Measurements from ENCODE around the gene TBX10.
"Not testable (repeated sequence)": the region's sequence is repeated elsewhere in the genome, so short reads cannot be mapped to it uniquely, and the experiment has no call there.

Gene TBX10

DNA sequence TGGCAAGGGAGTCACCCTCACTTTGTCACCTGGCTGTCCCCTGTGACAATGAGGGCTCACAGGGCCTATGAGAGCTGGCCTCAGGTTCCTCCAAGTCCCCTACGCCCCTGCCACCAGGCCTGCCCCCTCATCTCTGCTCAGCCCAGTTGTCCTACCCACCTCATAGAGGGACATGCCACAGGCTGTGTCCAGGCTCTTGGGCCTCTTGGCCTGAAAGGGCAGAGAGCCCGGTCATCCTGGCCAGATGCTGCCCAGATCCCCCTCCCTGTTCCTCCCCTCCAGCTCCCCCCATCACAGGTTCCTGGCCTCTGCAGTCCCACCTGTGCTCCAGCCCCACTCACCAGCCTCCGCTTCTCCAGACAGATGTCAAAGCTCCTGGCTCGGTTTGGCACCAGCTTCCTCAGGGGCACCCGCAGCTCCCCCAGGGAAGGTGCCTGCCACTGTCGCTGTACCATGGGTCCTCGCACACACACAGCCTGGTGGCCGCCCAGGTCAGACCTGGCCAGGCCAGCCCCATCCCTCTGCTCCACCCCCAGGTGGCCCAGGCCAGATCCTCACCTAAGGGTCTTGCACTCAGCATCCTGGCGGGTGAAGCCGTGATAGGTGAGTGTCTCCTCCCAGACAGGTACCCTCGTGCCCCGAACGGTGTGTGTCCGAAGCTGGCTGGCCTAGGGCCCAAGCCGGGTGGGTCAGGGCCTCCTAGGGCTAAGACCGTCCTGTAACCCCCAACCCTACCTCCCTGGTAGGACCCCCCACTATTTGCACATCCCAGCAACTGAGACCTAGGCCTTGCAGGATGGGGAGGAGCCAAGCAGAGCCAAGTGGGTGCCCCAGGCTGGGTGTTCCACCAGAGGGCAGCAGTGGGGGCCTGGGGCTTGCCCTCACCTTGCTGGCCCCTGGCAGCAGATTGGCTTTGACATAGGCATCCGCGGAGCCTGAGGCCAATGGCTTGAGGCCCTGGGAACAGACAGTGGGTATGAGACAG, 24.5 kb downstream of the TBX10 start:
- no peak for DNase-seq

DNA sequence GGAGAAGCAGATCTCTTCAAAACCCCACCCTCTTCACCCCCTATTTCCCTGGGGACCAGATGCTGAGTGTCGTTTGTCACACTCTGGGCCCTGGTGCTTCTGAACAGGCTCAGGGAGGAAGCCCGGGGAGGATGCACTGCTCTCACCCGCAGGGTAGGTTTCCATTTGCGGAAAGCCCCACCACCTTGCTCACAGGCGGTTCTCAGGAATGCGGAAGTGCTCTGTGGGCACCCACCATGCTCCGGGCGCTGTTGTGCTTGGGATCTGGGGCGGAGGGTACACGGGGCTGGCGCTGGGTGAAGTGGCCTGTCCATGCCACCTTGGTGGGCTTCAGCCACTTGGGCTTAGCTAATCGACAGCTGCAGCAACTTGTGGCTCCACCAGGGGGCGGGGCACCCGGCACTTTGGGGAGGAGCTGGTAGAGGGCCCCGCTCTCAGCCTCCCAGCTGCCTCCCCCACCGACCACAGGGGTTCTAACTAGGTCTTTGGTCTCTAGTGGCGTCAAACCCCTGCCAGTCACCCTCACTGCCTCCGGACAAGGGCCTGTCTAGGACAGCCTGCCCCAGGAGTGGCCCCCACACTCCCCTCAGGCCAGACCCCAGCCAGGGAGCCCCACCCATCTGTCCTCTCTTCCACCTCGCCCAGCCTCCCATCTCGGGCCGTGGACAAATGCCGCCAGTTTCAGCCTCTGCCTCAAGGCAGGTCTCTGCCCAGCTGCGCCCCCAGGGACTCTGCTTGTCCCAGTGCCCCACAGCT, 25.4 kb downstream of the TBX10 start:
- peak; percentile 82 for DNase-seq

DNA sequence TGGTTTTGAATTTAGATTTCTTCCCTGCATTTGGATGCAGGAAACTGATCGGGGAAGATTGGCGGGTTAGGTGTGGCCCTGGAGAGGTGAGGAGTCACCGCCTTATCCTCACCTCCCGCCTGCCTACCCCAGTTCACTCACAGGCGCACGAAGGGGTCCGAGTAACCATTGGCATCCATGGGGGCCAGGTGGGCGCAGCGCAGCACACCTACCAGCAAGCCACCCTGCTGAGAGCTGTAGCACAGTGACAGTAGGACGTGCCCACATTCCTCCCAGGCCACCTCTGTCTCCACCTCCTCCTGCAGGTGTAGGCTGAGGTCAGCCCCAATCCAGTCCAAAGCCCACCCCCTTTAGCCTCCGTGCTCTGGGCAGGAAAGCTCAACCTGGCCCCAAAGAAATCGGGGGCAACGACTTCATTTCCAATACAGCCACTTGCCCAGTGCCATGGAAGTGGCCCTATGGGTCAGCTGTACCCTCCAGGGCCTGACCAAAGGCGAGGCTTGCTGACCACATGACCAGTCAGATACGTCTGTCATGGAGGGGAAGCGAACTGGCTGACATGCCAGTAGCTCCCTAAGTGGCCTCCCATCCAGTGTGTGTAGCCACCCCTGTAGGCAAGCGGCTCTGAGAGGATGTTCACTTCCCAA, 26.1 kb downstream of the TBX10 start:
- DNase-seq: no peak

DNA sequence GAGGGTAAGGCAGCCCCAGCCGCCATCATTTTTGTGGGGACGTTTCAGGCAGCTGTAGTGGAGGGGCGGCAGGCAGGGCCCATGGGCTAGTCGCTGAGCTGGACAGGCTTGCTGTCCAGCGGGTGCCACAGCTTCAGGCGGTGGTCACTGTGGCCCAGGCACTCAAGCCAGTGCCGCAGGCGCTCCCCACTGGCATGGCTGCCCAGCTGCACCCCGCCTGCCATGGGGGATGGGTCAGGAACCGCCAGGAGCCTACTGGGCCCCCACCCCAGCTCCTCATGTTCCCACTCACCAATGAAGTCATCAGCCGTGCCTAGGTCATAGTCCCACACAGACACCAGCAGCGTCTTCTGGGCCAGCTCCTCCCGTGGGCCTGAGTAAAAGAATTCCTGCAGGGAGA, 26.8 kb downstream of the TBX10 start:
- no peak for DNase-seq

DNA sequence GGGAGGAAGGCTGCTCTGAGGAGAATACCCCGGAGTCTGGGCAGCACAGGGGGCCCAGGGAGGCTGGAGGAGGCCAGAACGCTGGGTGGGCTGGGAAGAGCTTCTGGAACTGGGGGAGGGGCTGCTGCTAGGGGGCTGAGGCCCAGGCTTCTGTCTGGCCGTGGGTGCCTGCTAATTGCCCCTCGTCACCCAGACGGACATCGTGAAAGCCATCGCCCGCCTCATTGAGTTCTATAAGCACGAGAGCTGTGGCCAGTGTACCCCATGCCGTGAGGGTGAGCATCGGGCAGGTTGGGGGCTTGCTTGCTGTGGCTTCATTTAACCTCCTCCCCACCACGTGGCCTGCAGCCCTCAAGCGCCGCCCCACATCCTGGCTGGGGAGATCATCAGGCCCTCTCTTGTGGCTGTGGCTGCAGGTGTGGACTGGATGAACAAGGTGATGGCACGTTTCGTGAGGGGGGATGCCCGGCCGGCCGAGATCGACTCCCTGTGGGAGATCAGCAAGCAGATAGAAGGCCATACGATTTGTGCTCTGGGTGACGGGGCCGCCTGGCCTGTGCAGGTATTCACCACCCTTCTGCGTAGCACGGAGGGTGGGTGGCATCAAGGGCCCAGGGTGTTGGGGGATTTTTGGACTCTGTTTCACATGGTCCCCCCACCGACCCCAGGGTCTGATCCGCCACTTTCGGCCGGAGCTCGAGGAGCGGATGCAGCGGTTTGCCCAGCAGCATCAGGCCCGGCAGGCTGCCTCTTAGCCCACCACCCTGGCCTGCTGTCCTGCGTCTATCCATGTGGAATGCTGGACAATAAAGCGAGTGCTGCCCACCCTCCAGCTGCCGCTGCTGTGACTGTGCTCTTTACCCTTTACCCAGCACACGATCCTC, 27.6 kb downstream of the TBX10 start:
- DNase-seq: no peak

DNA sequence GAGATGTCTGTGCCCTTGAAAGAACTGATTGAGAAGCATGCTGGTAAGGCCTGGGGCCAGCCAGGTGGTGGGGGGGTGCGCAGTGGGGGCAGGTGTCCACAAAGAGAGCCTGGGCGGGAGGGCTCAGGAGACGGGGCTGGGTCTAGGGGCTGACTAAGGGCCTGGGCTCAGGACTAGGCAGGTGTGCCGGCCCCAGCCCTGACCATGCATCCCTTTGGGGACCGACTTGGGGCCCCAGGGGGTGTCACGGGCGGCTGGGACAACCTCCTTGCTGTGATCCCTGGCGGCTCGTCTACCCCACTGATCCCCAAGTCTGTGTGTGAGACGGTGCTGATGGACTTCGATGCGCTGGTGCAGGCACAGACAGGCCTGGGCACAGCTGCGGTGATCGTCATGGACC, 28.4 kb downstream of the TBX10 start:
- no peak for DNase-seq

DNA sequence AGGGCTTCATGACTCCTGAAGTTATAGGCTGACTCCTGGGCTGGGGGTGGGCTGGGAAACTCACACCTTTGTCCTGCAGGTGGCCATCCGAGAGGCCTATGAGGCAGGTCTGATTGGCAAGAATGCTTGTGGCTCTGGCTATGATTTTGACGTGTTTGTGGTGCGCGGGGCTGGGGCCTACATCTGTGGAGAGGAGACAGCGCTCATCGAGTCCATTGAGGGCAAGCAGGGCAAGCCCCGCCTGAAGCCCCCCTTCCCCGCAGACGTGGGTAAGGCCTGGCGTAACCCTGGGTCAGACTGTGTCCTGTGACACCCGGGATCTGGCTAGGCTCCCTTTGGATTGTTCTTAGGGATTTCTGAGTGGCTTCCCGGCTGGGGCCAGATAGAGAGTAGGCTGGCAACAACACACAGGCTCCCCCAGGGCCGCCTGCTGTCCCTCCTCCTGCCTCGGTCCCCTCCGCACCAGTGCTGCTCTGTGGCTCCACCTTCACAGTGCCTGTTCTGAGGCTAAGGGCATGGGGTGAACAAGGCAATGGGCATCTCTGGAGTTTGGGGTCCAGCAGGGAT, 29.2 kb downstream of the TBX10 start:
- no peak for DNase-seq

DNA sequence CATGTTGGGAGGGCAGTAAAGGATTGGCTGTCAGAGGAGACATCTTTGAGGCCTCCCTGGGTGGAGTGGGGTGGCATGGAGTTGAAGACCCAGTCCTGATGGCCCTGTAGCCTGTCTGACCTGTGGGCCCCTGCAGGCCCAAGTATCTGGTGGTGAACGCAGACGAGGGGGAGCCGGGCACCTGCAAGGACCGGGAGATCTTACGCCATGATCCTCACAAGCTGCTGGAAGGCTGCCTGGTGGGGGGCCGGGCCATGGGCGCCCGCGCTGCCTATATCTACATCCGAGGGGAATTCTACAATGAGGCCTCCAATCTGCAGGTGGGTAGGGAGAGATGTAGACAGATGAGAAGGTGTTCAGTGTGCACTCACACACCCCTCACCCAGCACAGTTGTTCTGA, 30.2 kb downstream of the TBX10 start:
- no peak for DNase-seq

DNA sequence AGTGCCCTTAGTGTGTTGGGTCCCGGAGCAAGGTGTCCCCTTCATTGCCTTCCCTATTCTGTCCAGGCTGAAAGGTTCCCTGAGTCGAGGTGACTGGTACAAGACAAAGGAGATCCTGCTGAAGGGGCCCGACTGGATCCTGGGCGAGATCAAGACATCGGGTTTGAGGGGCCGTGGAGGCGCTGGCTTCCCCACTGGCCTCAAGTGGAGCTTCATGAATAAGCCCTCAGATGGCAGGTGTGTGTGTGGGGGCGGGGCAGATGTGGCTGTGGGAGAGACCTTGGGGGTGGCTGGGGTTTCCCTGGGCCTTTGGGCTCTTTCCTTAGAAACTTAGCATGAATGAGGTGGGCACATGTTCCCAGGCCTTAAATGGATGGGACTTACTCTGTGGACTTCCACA, 31.1 kb downstream of the TBX10 start:
- DNase-seq: no peak

DNA sequence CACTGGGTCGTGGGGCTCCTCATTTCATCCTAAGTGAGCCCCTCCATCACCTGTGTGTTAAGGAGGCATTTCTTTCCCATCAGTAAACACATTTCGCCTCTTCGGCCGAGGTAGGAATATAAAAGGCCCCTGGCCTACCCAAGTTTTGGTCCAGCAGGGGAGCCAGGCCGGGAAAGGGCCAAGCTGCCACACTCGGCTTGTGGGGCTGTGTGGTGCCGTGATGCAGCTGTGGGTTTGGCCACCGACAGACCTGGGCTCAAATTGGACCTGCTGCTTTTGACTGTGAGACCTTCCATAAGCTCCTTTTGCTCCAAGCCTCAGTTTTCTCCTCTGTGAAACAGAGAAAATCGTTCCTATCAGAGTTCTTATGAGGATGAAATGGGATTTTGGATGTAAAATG, 32.1 kb downstream of the TBX10 start:
- no peak for DNase-seq

DNA sequence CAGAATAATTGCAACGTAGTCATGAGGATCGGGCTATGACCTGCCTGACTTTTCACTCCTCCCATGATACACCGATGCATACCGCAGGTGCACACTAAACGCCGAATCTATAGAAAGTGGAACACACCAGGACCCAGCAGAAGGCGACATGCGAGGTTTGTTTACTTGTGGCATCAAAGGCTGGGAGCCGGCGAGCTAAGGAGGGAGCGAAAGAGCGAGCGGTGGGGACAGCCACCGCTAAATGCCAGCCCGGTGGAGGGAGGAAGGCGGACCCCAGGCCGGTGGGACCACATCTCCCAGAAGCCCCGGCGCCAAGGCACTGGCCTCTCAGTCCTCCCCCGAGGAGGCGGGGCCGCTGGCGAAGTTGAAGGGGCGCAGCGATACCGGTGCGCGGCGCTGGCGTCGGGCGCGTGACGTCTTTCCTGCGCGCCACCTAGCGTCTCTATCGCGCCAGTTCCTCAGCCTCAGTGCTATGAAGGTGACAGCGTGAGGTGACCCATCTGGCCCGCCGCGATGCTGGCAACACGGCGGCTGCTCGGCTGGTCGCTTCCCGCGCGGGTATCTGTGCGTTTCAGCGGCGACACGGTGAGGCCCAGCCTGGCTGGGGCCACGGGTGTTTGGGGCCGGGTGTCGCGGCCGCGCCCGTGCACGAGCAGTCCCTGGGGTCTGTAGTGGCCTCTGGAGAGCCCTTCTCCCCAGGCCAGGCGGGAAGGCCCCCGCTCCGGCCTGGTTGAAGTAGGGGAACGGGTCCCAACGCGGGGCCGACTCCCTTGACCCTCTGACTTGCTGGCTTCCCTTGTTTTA, 32.9 kb downstream of the TBX10 start, which contains the start of gene NDUFV1:
Gene NDUFV1 (plus strand): TSS at position 445 of the 804 bp plus-strand sequence. CDS start 69 bp downstream, at position 514.
- peak; percentile 99 for DNase-seq

DNA sequence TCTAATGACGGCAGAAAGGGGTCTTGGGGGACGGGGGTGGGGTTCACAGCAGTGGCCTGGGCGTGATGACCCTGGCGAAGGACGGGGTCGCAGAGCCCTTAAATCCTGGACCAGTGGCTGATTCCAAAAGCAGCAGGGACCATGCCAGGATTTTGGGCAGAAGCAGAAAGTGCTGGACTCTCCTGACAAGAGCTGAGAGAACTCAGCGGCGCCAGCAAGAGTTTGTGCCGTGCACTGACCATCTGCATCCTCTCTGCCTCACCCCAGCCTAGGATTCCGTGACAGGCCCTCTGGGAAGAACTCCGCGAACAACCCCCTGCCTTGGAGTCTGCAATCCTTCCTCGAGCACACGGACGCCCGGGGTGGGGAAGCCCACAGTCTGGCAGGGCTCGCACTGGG, 33.5 kb downstream of the TBX10 start:
- no peak for DNase-seq

DNA sequence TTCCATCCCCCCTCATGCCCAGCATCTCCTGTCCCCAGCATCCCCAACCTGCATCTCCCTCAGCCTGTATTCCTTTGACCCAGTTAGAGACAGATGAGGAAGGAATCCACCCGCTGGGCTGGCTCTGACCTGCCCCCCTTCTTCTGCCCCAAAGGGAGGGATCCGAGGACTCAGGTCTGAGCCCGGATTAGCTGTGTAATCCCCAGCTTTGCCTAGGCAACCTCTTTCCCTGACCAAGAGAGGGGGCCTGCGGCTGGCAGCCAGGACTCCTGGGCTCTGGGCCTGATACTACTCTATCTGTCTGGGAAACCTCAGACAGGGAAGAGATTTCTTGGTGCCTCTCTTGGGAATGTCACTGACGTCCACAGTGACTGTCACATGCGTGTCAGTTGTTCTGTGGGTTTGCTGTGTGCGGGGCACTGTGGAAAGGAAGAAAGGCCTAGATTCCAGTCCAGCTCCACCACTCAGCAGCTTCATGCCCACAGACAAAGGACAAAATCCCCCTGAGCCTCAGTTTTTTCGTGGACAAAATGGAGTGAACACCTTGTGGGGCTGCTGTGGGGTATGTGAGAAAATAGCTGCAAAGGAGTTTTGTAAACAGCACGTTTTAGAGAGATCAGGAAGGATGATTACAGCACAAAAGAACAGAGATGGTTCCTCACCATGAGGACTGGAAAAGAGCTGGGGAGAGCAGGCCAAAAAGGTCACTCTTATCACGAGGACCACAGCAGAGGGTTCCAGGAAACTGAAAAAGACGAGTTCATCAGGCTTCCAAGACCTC, 34.1 kb downstream of the TBX10 start:
- DNase-seq: peak; percentile 64

DNA sequence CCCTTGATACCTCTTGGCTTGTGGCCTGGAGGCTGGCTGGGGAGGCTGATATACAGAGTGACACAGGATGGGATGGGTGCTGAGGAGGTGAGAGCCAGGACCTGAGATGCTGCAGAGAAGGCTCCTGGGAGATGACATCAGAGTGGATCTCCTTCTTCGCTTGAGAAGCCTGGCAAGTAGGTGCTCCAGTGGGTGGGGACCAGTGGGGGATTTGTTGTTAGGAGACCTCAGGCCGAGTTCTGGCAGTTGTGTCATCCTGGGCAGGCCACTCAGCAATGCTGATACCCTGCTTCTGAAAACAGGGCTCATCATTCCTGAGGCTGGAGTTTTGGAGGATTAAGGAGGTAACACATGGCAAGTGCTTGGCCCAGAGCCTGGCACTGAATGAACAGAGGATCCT, 34.7 kb downstream of the TBX10 start:
- DNase-seq: no peak

DNA sequence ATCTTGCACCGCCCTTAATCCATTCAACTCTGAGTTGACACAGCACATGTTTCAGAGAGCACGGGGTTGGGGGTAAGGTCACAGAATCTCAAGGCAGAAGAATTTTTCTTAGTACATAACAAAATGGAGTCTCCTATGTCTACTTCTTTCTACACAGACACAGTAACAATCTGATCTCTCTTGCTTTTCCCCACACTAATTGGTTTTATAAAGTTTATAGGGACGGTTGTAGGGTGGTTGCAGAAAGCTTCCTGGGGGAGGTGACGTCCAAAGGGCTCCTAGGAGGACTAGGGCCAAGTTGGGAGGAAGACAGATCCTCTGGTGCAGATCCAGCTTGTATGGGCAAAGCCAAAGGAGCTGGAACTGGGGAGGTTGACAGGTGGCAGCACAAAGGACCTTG, 35.4 kb downstream of the TBX10 start:
- DNase-seq: not testable (repeated sequence)

DNA sequence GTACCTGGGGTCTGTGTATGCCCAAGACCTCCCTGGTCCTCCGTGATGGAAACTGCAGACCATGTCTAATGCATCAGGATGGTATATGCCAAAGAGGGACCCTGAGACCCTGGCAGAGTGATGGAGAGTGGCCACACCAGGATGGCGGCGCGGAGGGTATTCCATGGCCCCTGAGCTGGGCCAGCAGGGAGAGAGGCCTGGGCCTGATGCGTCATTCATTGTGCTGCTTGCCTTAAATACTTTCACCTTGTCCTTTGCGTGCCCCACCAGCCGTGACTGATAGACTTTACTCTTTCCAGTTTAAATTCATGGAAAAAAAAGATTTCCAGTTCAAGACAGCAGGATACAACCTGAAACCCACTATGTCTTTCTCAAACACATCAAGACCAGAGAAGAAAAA, 38.5 kb downstream of the TBX10 start:
- no peak for DNase-seq

DNA sequence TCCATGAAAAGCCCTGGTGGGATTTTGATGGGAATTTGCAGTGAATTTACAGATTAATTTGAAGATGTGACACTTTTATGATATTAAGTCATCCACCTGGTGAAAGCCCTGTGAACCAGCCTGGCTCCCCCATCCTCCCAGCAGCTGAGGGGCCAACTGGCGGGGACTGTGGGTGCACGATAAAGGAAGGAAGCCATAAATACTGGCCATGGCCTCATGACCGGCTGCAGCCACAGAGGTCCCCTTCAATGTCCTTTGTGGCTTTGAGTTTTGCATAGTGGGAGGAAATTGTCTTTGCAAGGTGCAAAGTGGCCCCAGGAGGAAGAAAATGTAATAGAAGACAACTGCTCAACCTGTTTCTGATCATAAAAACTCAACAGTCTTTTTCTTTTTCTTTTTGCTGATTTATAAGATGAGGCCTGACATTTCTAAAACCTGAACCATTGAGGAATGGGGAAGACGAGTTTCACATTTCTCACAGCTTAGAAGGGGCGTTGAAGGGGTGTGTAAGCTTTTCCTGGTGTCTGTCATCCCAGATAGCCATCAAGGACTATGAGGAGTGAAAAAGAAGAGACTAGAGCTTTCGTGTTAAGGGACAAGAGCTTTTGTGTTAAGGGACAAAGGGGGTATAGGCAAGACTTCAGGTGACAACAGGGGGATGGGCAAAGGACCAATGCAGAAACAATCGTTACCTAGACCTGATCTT, 39.1 kb downstream of the TBX10 start:
- no peak for DNase-seq

DNA sequence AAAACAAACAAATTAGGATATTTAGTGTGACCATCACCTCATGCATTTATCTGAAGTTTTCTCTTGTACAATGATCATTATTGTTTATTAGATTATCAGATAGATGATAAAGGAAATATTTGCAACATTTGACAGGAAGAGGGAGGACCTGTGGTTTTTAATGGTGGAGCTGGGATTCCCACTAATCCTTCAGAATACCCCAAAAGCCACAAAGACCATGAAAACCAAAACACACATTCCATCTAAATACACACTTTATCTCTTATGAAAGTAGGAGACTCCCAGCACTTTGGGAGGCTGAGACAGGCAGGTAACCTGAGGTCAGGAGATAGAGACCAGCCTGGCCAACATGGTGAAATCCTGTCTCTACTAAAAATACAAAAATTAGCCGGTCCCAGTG, 40.4 kb downstream of the TBX10 start:
- no peak for DNase-seq

DNA sequence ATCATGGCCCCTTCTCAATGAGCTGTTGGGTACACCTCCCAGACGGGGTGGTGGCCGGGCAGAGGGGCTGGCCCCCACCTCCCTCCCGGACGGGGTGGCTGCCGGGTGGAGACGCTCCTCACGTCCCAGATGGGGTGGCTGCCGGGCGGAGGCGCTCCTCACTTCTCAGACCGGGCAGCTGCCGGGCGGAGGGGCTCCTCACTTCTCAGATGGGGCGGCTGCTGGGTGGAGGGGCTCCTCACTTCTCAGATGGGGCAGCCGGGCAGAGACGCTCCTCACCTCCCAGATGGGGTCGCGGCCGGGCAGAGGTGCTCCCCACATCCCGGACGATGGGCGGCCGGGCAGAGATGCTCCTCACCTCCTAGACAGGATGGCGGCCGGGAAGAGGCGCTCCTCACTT, 41.6 kb downstream of the TBX10 start:
- DNase-seq: not testable (repeated sequence)

DNA sequence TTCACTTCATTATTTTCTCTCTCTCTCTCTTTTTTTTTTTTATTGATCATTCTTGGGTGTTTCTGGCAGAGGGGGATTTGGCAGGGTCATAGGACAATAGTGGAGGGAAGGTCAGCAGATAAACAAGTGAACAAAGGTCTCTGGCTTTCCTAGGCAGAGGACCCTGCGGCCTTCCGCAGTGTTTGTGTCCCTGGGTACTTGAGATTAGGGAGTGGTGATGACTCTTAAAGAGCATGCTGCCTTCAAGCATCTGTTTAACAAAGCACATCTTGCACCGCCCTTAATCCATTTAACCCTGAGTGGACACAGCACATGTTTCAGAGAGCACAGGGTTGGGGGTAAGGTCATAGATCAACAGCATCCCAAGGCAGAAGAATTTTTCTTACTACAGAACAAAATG, 42.1 kb downstream of the TBX10 start:
- not testable (repeated sequence) for DNase-seq
